HCT116 (cell line): ENCODE measurements around the gene ZBTB7C. TPM values are rescaled to one million over a fixed set of nuclear protein-coding genes. Genes with fewer than 3 reads are reported as not detected.

Experiments
- ATAC-seq: fragments of 200-7000 bp; cut with Tn5 transposase; 2 replicates; pipeline ENCODE4 v1.9.1; 2020; ENCODE audit warnings: mild to moderate bottlenecking, moderate library complexity
- BruUV-seq: library from RNA; stranded (reverse); fragments of 400-500 nt; replicated peaks from 2 replicates; lab custom pipeline; 2021; lab: Mats Ljungman, UMichigan
- CTCF ChIA-PET: fragments of 300-600 bp; sonication (Branson Sonifier 250); formaldehyde crosslinking; loops from one replicate; lab custom pipeline; 2021; ENCODE audit warnings: antibody characterized with exemption; lab: Charles Lee
- POLR2A ChIA-PET: fragments of 300-600, 350-600 bp; sonication (Branson Sonifier 250); formaldehyde crosslinking; loops from one replicate; lab custom pipeline; 2021; ENCODE audit warnings: antibody characterized with exemption; lab: Charles Lee
- RAD21 ChIA-PET, 2 experiments: fragments of 300-600 bp; sonication (Branson Sonifier 250); formaldehyde crosslinking; loops; one replicate each; lab custom pipeline; 2023; ENCODE audit warnings: low total read pairs in 2 of 2; ENCODE audit not compliant: uncharacterized antibody in 2 of 2, unreplicated experiment in 2 of 2, low non-redundant PET in 1 of 2; lab: Charles Lee
- DNase-seq: peaks from one replicate; pipeline ENCODE4 v3.0.0-alpha.2; 2010; ENCODE audit warnings: low read depth, low spot score
- H2AFZ ChIP-seq: fragments of 200-600 bp; shearing (Covaris generic), sonication (generic); 2 replicates; pipeline ENCODE4 v1.6.1; 2017; ENCODE audit warnings: low read depth, mixed run types, mixed read lengths, antibody characterized with exemption, low read length; ENCODE audit not compliant: poor library complexity, severe bottlenecking
- H3K27ac ChIP-seq: 2 replicates; pipeline ENCODE4 v1.5.1; 2012; ENCODE audit warnings: low read depth, low read length
- H3K27me3 ChIP-seq: fragments of 200-600 bp; sonication (generic); 2 replicates; pipeline ENCODE4 v1.6.1; 2016; ENCODE audit warnings: mixed run types, low read length, mixed read lengths; ENCODE audit not compliant: insufficient read depth
- H3K36me3 ChIP-seq, 2 experiments: fragments of 200-500 bp in 1 of 2; fragments of 200-600 bp in 1 of 2; sonication (Bioruptor generic) in 1 of 2; sonication (generic) in 1 of 2; 2 replicates each; pipeline versions ENCODE4 v1.5.1 to v1.6.1; 2014 to 2016; ENCODE audit warnings: low read length in 2 of 2, inconsistent platforms in 1 of 2, mixed read lengths in 1 of 2, mixed run types in 1 of 2; ENCODE audit not compliant: insufficient read depth in 2 of 2, control insufficient read depth in 1 of 2
- H3K4me1 ChIP-seq, 2 experiments: fragments of 200-600 bp in 1 of 2; sonication (generic) in 1 of 2; 2 replicates each; pipeline versions ENCODE4 v1.5.1 to v1.6.1; 2012 to 2017; ENCODE audit warnings: low read length in 2 of 2, inconsistent platforms in 1 of 2, mild to moderate bottlenecking in 1 of 2, mixed read lengths in 1 of 2, mixed run types in 1 of 2, moderate library complexity in 1 of 2; ENCODE audit not compliant: insufficient read depth in 2 of 2, control insufficient read depth in 1 of 2
- H3K4me2 ChIP-seq: fragments of 200-600 bp; sonication (generic); 2 replicates; pipeline ENCODE4 v1.6.1; 2017; ENCODE audit warnings: mixed run types, low read length, mixed read lengths
- H3K4me3 ChIP-seq, 2 experiments: fragments of 200-600 bp in 1 of 2; sonication (generic) in 1 of 2; replicated peaks in 1 of 2; 2 replicates each; pipeline ENCODE4 v1.5.1; 2011 to 2016; ENCODE audit warnings: low read length in 2 of 2, control low read depth in 1 of 2, low read depth in 1 of 2, mild to moderate bottlenecking in 1 of 2, mixed read lengths in 1 of 2, mixed run types in 1 of 2
- H3K79me2 ChIP-seq: fragments of 200-600 bp; sonication (generic); 2 replicates; pipeline ENCODE4 v1.6.1; 2017; ENCODE audit warnings: mild to moderate bottlenecking, mixed run types, low read length, moderate library complexity, mixed read lengths; ENCODE audit not compliant: insufficient read depth
- H3K9ac ChIP-seq: fragments of 200-600 bp; sonication (generic); 2 replicates; pipeline ENCODE4 v1.6.1; 2016; ENCODE audit warnings: low read length, mixed read lengths
- H3K9me2 ChIP-seq: fragments of 200-600 bp; sonication (generic), shearing (Covaris generic); 2 replicates; pipeline ENCODE4 v1.6.1; 2017; ENCODE audit warnings: mixed run types, mild to moderate bottlenecking, moderate library complexity; ENCODE audit not compliant: insufficient read depth
- H3K9me3 ChIP-seq, 2 experiments: fragments of 200-500 bp in 1 of 2; fragments of 200-600 bp in 1 of 2; sonication (Bioruptor generic) in 1 of 2; sonication (generic) in 1 of 2; 2 replicates each; pipeline ENCODE4 v1.6.1; 2014 to 2017; ENCODE audit warnings: low read length in 2 of 2, mixed read lengths in 2 of 2, inconsistent platforms in 1 of 2, low read depth in 1 of 2, mild to moderate bottlenecking in 1 of 2, mixed run types in 1 of 2, moderate library complexity in 1 of 2; ENCODE audit not compliant: control insufficient read depth in 1 of 2, insufficient read depth in 1 of 2
- H4K20me1 ChIP-seq: fragments of 200-600 bp; sonication (generic), shearing (Covaris generic); 2 replicates; pipeline ENCODE4 v1.6.1; 2017; ENCODE audit warnings: mixed run types, mild to moderate bottlenecking, moderate library complexity; ENCODE audit not compliant: insufficient read depth
- EGR1 ChIP-seq: IDR thresholded peaks from 2 replicates; pipeline ENCODE4 v1.6.1; 2012; ENCODE audit warnings: low read depth
- POLR2A ChIP-seq: IDR thresholded peaks from 2 replicates; pipeline ENCODE4 v1.7.0; 2011; ENCODE audit warnings: borderline replicate concordance; ENCODE audit not compliant: insufficient read depth, insufficient read length; ENCODE audit errors: extremely low read depth
- ZFX ChIP-seq: fragments of 450-650 bp; IDR thresholded peaks from 2 replicates; pipeline ENCODE4 v1.6.1; 2017
- intact Hi-C: fragments of 100-400 bp; cut with micrococcal nuclease; formaldehyde crosslinking; loops from 2 replicates; pipeline ENCODE4 v1.10.0; 2022
- total RNA-seq: library from RNA; stranded (reverse); gene quantifications from one replicate; pipeline ENCODE4 v1.2.1, GENCODE V29; 2021; ENCODE audit not compliant: unreplicated experiment

Gene ZBTB7C
- total RNA-seq, 1 experiment from 2014 or later = 0.37 TPM

- no peak for TF ChIP-seq EGR1
- ChIA-PET CTCF (no interaction called here), POLR2A (no interaction called here), RAD21 (no interaction called here)
- Histone ChIP-seq H3K36me3 (no peaks in the 10 kb centered on the region), H3K27me3 (no peaks in the 10 kb centered on the region), H3K4me1 (no peaks in the 10 kb centered on the region), H3K4me2 (no peak overlapping the region), H3K9me2 (no peaks in the 10 kb centered on the region), H3K4me3 (no peak overlapping the region), H4K20me1 (no peaks in the 10 kb centered on the region), H2AFZ (no peak overlapping the region), H3K9ac (no peak overlapping the region), H3K79me2 (no peaks in the 10 kb centered on the region), H3K27ac (no peak overlapping the region), H3K9me3 (no peaks in the 10 kb centered on the region)
- intact Hi-C loops = no loop called here
- no peak for ATAC-seq
- no TSS peak for BruUV-seq
- DNase-seq = no peak
Observed at GRCh38 chr18:48351216-48352050, 57.8 kb downstream of the ZBTB7C start.

GRCh38 chr18:48348739-48349138 lies 60.4 kb downstream of the ZBTB7C start:
- Histone ChIP-seq H3K36me3 (no peaks in the 10 kb centered on the region), H3K27ac (no peak overlapping the region), H3K9ac (no peak overlapping the region), H3K4me3 (no peak overlapping the region), H2AFZ (no peak overlapping the region), H3K79me2 (no peaks in the 10 kb centered on the region), H3K4me1 (no peaks in the 10 kb centered on the region), H3K9me3 (no peaks in the 10 kb centered on the region), H3K9me2 (no peaks in the 10 kb centered on the region), H3K27me3 (no peaks in the 10 kb centered on the region), H4K20me1 (no peaks in the 10 kb centered on the region), H3K4me2 (no peak overlapping the region)
- CTCF ChIA-PET = no interaction called here
- DNase-seq (no peak), ATAC-seq (no peak)
- no TSS peak for BruUV-seq
- POLR2A ChIA-PET = no interaction called here
- RAD21 ChIA-PET = no interaction called here
- intact Hi-C loops = loop anchor here (5.0 kb wide), 2 partner anchors 99 to 316 kb away; no protein-coding TSS in a partner anchor
- TF ChIP-seq ZFX (no peak), EGR1 (no peak), POLR2A (no peak)
